ENCODE results near the gene EIF4EBP3.

The EIF4EBP3 gene

DNA sequence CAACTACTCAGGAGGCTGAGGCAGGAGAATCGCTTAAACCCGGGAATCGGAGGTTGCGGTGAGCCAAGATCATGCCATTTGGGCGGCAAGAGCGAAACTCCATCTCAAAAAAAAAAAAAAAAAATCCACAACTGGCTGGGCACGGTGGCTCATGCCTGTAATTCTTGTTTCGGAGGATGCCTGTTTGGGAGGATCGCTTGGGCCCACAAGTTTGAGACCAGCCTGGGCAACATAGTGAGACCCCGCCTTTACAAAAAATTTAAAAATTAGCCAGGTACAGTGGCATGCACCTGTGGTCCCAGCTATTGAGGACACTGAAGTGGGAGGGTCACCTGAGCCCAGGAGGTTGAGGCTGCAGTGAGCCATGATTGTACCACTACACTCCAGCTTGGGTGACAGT is 1.9 kb upstream of the EIF4EBP3 start:
- DNase-seq (ENCODE audit: insufficient read length, low spot score) (no peak), FAIRE-seq (no peak)
- TF ChIP-seq POLR2AphosphoS5 (IDR thresholded peaks at IDR 0.05; ENCODE audit: low read depth, low read length) = no peak
- TF ChIP-seq POLR2A (IDR thresholded peaks at IDR 0.05; ENCODE audit: low read depth, low read length) = no peak
- TF ChIP-seq PAX5 (IDR thresholded peaks at IDR 0.05; ENCODE audit: insufficient read depth, low read length, severe bottlenecking) = no peak
- no peak for TF ChIP-seq POU2F2 (IDR thresholded peaks at IDR 0.05; ENCODE audit: low read depth, low read length)
- TF ChIP-seq TAF1 (IDR thresholded peaks at IDR 0.05; ENCODE audit: low read depth, low read length) = no peak
- TF ChIP-seq SPI1 (IDR thresholded peaks at IDR 0.05; ENCODE audit: low read depth, low read length) = no peak

DNA sequence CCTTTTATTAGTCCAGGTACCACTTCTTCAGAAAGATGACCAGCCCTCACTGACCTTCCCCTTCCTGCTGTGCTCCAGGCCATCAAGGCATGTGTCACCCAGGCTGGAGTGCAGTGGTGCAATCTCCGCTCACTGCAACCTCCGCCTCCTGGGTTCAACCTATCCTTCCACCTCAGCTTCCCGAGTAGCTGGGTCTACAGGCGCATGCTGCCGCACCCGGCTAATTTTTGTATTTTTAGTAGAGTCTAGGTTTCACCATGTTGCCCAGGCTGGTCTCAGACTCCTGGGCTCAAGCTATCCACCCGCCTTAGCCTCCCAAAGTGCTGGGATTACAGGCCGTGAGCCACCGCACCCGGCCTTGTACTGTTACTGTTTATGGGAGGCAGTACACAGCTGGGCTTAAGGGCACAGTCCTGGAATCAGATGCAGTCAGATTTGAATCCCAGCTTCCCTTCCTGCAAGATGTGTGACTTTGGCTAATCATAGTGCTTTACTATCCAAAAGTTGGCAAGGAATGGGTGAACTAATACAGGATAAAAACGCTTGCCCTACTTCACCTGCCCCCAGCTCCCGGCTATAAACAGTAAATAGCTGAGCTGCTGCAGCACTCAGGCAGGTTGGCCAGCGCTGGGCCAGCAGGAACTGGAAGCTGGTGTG is 483 bp upstream of the EIF4EBP3 start:
- DNase-seq (ENCODE audit: insufficient read length, low spot score) (no peak), FAIRE-seq (no peak)
- TF ChIP-seq TAF1 (IDR thresholded peaks at IDR 0.05; ENCODE audit: low read depth, low read length) (no peak), POLR2AphosphoS5 (IDR thresholded peaks at IDR 0.05; ENCODE audit: low read depth, low read length) (0 out of 2 replicates have a peak, but pooled peaks have one; percentile 21)

DNA sequence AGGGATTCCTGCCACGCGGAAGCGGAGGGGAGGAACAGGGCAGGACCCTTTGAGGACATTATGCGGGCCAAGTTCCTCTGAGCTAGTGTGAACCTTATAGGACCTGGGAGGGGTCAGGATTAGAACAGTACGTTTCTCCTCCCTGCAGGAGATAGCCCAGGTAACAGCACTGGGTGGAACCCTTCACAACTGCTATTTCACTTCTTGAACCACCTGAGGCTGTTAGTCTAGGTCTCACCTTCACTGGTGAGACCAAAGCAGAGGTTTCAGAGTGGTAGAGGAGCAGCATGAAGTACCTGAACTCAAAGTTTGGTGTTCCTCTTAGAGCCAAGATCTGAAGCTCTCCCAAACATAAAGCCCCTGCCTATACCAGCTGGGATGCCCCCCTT is 832 bp downstream of the EIF4EBP3 start:
- peak; percentile 9; the same call in 1 of the 2 replicates for TF ChIP-seq POLR2AphosphoS5 (IDR thresholded peaks at IDR 0.05; ENCODE audit: low read depth, low read length)
- no peak for TF ChIP-seq SPI1 (IDR thresholded peaks at IDR 0.05; ENCODE audit: low read depth, low read length)
- TF ChIP-seq POU2F2 (IDR thresholded peaks at IDR 0.05; ENCODE audit: low read depth, low read length) = no peak; the same call in 1 of the 2 replicates
- no peak for TF ChIP-seq PAX5 (IDR thresholded peaks at IDR 0.05; ENCODE audit: insufficient read depth, low read length, severe bottlenecking)
- TF ChIP-seq TAF1 (IDR thresholded peaks at IDR 0.05; ENCODE audit: low read depth, low read length) = no peak
- TF ChIP-seq POLR2A (IDR thresholded peaks at IDR 0.05; ENCODE audit: low read depth, low read length) = no peak; the same call in none of the 2 replicates
- DNase-seq (ENCODE audit: insufficient read length, low spot score) (no peak), FAIRE-seq (no peak)

DNA sequence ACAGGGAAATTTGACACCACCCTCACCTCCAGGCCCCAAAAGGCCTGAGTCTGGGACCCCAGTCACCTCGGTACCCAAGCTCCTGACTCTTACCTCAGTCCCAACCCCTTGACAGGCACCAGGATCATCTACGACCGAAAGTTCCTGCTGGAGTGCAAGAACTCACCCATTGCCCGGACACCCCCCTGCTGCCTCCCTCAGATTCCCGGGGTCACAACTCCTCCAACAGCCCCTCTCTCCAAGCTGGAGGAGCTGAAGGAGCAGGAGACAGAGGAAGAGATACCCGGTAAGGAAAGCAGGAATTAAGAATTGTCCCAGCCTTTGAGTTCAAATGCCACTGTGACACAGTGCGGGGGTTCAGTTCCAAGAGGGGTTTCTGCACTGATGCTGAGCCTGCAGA is 1.3 kb downstream of the EIF4EBP3 start:
- TF ChIP-seq POLR2A (IDR thresholded peaks at IDR 0.05; ENCODE audit: low read depth, low read length) (no peak), POLR2AphosphoS5 (IDR thresholded peaks at IDR 0.05; ENCODE audit: low read depth, low read length) (no peak), SPI1 (IDR thresholded peaks at IDR 0.05; ENCODE audit: low read depth, low read length) (no peak), POU2F2 (IDR thresholded peaks at IDR 0.05; ENCODE audit: low read depth, low read length) (no peak), PAX5 (IDR thresholded peaks at IDR 0.05; ENCODE audit: insufficient read depth, low read length, severe bottlenecking) (no peak), TAF1 (IDR thresholded peaks at IDR 0.05; ENCODE audit: low read depth, low read length) (no peak)
- no peak for FAIRE-seq
- DNase-seq (ENCODE audit: insufficient read length, low spot score) = no peak

DNA sequence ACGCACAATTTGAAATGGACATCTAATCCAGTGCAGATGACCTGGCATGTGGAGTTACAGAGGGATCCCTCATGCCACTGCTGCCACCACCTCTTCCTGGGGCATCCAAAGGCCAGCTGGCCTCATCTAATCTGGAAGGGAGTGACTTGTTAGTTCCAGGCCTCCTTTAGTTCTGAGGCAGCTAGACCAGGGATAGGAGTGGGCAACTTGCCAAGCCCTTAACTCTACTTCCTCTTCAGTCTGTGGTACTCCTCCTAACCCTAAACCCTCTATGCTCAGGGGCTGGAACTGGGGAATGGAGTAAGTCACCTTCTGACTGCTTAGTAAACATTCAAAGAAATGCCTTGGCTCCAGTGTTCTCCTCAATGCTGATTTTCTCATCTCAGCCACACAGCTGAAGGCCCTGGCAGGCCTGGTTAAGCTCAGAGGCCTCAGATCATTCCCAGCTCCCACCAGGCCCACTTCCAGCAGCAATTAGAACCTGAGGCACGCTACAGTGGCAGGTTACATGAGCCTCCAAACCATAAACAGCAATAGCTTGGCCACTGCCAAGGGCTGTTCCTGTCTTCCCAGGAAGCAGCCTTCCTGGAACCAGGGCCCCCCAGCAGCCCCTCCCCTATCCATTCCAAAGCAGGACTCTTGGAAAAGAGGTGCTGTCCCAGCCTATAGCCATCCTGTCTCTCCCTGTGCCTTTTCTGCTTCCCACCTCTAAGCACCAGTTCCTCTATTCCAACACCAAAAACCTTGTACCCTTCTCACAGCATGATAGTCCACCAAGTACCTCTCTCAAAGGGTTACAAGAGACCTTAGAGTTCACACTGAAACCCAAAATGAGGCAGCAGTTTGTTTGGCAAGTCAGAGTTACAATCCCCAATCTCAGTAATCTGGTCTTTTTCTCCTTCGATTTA is 2.0 kb downstream of the EIF4EBP3 start:
- DNase-seq (ENCODE audit: insufficient read length, low spot score) (no peak), FAIRE-seq (no peak)
- TF ChIP-seq POLR2A (IDR thresholded peaks at IDR 0.05; ENCODE audit: low read depth, low read length) (peak; percentile 47), POLR2AphosphoS5 (IDR thresholded peaks at IDR 0.05; ENCODE audit: low read depth, low read length) (peak; percentile 49), PAX5 (IDR thresholded peaks at IDR 0.05; ENCODE audit: insufficient read depth, low read length, severe bottlenecking) (no peak)

DNA sequence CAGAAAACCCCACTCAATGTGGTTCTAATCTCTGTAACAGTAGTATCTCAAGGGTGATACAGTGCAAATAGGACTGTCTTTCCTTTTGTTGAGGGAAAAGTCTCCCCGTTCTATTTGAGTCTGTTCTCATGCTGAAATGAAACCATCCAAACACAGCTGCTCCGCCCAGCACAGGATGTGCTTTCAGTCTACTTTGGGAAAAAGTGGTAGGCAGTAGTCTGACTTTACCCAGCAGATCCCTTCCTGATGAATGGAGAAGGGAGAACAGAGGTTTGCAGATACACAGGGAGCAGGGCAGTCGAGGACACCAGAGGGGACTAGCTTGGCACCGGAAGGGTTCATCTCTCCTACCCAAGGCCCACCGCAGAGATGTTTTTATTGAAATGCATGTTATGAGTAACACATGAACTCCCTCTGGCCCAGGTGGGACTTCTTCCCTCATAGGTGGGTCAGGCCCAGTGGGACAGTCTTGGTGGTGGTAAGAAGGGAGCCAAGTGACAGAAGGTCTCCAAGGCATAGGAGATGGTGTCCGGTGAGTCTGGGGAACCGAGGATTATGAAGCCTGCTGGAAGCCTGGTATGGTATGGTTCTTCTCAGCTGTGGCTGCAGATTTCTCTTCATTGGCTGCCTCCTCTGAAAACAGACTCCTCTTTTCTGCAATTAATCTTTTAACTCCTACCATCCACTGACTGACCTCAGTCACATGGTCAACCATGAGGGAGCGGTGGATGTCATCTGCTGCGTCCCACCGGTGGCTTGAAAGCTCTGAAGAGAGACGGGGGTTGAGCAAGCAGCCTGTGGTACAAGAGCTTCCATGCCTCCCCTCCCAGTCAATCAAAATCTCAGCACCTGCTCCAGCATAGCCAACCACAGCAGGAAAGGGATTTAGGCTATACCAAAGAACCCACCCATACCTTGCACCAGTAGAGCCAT is 3.0 kb downstream of the EIF4EBP3 start:
- DNase-seq (ENCODE audit: insufficient read length, low spot score) = no peak
- no peak for FAIRE-seq
- TF ChIP-seq PAX5 (IDR thresholded peaks at IDR 0.05; ENCODE audit: insufficient read depth, low read length, severe bottlenecking) (no peak), POLR2AphosphoS5 (IDR thresholded peaks at IDR 0.05; ENCODE audit: low read depth, low read length) (no peak; the same call in 1 of the 2 replicates), TAF1 (IDR thresholded peaks at IDR 0.05; ENCODE audit: low read depth, low read length) (no peak)

DNA sequence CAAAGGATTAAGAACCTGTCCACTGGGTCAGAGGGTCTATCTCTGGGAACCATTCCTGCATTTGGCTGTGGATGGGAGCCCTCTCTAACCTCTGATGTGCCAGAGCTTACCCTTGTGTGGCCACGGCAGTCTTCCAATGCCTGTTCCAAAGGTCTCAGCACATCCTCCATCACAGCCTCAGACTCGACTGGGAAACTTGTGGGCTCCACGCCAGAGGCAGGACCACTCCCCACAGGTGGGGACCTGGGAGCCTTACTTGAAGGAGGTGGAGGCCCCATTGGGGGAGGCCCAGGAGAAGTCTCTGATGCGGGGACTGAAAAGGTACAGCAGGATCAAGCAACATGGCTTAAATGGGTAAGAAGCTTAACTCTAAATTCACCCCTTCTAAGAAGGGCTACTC is 4.4 kb downstream of the EIF4EBP3 start:
- TF ChIP-seq POLR2AphosphoS5 (IDR thresholded peaks at IDR 0.05; ENCODE audit: low read depth, low read length) = no peak; the same call in 1 of the 2 replicates
- TF ChIP-seq PAX5 (IDR thresholded peaks at IDR 0.05; ENCODE audit: insufficient read depth, low read length, severe bottlenecking) = no peak
- TF ChIP-seq SPI1 (IDR thresholded peaks at IDR 0.05; ENCODE audit: low read depth, low read length) = no peak
- no peak for TF ChIP-seq POLR2A (IDR thresholded peaks at IDR 0.05; ENCODE audit: low read depth, low read length)
- no peak for TF ChIP-seq TAF1 (IDR thresholded peaks at IDR 0.05; ENCODE audit: low read depth, low read length)
- TF ChIP-seq POU2F2 (IDR thresholded peaks at IDR 0.05; ENCODE audit: low read depth, low read length) = no peak
- no peak for FAIRE-seq

DNA sequence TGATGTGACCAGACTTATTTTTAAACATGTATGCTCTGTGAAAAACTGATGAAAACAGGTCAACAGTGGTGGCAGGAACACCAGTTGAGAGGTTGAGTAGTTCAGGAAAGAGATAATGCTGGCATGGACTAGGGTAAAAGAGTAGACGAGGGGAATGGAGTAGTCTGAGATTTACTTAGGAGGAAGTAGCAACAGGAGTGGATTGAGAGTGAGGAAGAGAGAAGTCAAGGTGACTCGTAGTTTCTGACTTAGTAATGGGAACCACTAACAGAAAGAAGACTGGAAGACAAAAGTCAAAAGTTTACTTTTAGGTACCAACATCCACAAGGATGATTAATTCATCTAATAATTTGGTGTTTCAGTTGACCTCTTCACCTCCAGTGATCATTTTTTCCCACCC is 6.2 kb downstream of the EIF4EBP3 start:
- DNase-seq (ENCODE audit: insufficient read length, low spot score) = no peak
- TF ChIP-seq PAX5 (IDR thresholded peaks at IDR 0.05; ENCODE audit: insufficient read depth, low read length, severe bottlenecking) (no peak), POLR2A (IDR thresholded peaks at IDR 0.05; ENCODE audit: low read depth, low read length) (no peak), SPI1 (IDR thresholded peaks at IDR 0.05; ENCODE audit: low read depth, low read length) (peak; percentile 45), POLR2AphosphoS5 (IDR thresholded peaks at IDR 0.05; ENCODE audit: low read depth, low read length) (peak; percentile 30; the same call in 1 of the 2 replicates), TAF1 (IDR thresholded peaks at IDR 0.05; ENCODE audit: low read depth, low read length) (no peak), POU2F2 (IDR thresholded peaks at IDR 0.05; ENCODE audit: low read depth, low read length) (no peak)
- FAIRE-seq = no peak

More for the DNA sequence above, 4.4 kb downstream of the EIF4EBP3 start:
- DNase-seq (ENCODE audit: insufficient read length, low spot score) = no peak

DNA sequence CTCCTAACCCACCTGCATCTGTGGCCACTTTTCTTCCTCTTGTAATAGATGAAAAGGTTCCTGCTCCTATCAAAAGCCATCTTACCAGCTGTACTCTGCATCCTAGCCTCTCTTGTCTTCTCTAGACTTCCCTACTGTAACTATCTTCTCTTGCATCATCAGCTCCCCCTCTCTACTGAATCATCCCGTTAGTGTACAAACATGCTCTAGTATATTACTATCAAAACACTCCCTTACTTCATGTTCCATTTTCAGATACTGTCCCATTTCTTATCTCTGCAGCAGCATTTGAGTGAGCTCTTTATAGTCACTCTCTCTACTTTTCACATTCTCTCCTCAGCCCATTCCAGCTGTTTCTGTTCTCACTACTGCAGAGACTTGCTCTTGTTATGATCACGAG is 7.0 kb downstream of the EIF4EBP3 start:
- FAIRE-seq (no peak), DNase-seq (ENCODE audit: insufficient read length, low spot score) (no peak)
- 0 out of 2 replicates have a peak, but pooled peaks have one; percentile 15 for TF ChIP-seq POLR2A (IDR thresholded peaks at IDR 0.05; ENCODE audit: low read depth, low read length)
- no peak for TF ChIP-seq SPI1 (IDR thresholded peaks at IDR 0.05; ENCODE audit: low read depth, low read length)

Measured in GM12891 (cell line).